K562 (cell line): ENCODE results near the gene SYN1.

Experiments used
- FOXA1 ChIP-seq: fragments of 450-650 bp; IDR thresholded peaks from 2 replicates; pipeline ENCODE4 v1.6.1; 2016; ENCODE audit warnings: mild to moderate bottlenecking, borderline replicate concordance
- FOXA3 ChIP-seq, 2 experiments: fragments of 450-650 bp in 1 of 2; sonication (generic) in 1 of 2; formaldehyde crosslinking; IDR thresholded peaks in 1 of 2; conservative IDR thresholded peaks in 1 of 2; 2 replicates each; pipeline versions ENCODE4 v1.4.0 to v1.8.0; 2020 to 2022; ENCODE audit warnings: mild to moderate bottlenecking in 2 of 2, missing genetic modification reagents in 1 of 2
- SP1 ChIP-seq: sonication (generic); formaldehyde crosslinking; IDR thresholded peaks from 2 replicates; pipeline ENCODE4 v1.8.1; 2022; ENCODE audit warnings: mild to moderate bottlenecking, missing genetic modification reagents
- TF ChIP-seq, protein P1 (sequence below): fragments of 250-450 bp; sonication (Bioruptor Pico); IDR thresholded peaks from 2 replicates; pipeline ENCODE4 v1.5.0; 2020; ENCODE audit warnings: mild to moderate bottlenecking, borderline replicate concordance

DNA sequence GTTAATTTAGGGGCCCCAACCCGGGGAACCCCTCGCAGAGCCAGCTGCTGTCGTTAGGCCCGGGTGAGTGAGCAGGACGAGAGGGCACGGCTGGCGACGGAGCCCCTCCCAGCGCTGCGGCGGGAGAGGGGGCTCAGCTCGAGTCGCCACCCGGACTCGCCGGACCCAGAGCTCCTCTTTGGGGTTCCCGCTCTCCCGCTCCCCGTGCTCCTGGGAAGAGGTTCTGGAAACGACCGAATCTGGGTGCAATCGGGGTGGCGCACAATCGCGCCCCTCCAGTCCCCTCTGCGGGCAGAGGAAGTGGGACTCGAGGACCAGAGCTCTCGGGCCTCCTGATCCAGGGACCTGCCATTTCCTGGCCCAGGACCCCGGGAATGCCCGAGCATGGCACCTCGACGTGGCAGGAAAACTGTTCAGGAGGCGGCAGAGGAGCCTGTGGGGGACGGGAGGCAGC is 95.9 kb downstream of the SYN1 start:
- TF ChIP-seq FOXA3 (CRISPR knock-in tag; conservative IDR thresholded peaks at IDR 0.05 in 1 of 2, IDR thresholded peaks at IDR 0.05 in 1 of 2) (no peak), SP1 (CRISPR knock-in tag) (no peak), FOXA1 (no peak)
- TF ChIP-seq, protein P1, sequence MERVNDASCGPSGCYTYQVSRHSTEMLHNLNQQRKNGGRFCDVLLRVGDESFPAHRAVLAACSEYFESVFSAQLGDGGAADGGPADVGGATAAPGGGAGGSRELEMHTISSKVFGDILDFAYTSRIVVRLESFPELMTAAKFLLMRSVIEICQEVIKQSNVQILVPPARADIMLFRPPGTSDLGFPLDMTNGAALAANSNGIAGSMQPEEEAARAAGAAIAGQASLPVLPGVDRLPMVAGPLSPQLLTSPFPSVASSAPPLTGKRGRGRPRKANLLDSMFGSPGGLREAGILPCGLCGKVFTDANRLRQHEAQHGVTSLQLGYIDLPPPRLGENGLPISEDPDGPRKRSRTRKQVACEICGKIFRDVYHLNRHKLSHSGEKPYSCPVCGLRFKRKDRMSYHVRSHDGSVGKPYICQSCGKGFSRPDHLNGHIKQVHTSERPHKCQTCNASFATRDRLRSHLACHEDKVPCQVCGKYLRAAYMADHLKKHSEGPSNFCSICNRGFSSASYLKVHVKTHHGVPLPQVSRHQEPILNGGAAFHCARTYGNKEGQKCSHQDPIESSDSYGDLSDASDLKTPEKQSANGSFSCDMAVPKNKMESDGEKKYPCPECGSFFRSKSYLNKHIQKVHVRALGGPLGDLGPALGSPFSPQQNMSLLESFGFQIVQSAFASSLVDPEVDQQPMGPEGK (CRISPR knock-in tag): no peak
